ENCODE measurements around the gene CYB5RL.

Gene CYB5RL

DNA sequence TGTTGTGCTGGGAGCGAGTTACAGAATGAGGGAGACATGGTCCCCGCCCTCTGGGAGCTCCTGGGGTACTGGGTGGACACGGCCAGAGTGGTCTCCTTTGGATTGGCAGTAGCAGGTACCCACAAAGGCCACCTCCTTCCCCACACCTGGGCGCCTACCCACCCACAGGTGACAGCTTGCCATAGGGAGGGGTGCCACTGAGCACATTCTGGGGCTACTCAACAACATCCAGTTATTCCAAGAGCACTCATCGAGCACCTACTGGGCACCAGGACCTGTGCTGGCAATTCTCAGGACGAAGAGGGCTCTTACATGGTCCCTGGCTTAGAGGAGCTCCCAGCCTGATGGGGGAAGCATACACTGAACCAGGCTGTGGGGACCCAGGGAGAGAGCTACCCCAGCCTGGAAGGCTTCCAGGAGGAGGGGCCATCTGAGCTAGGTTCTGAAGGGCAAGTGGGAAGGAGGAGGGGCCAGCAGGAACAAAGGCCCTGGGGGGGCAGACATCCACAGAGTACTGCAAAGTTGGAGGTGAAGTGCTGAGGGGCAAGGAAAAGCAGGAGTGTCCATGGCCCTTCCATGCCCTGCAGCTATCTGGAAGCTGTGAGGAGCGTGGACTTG lies 22.1 kb upstream of the CYB5RL start:
- no peak overlapping the region for H3K4me3 ChIP-seq
- H3K27me3 ChIP-seq, result no peaks in the 10 kb centered on the region
- H3K36me3 ChIP-seq, result peaks cover 18 to 71% (median 19%) of the 10 kb centered on the region in 3 donors
- no peaks in the 10 kb centered on the region for H3K9me3 ChIP-seq
- intact Hi-C loops (cut with DNase I; ENCODE audit: low total_unique reads), result loop anchor here (10.0 kb wide), 1 partner anchor 263 kb away; no protein-coding TSS in a partner anchor
- DNase-seq, result no peak
- H3K27ac ChIP-seq, result peak overlapping the region in 1 of 2 donors; percentile 63
- TF ChIP-seq, protein P1, sequence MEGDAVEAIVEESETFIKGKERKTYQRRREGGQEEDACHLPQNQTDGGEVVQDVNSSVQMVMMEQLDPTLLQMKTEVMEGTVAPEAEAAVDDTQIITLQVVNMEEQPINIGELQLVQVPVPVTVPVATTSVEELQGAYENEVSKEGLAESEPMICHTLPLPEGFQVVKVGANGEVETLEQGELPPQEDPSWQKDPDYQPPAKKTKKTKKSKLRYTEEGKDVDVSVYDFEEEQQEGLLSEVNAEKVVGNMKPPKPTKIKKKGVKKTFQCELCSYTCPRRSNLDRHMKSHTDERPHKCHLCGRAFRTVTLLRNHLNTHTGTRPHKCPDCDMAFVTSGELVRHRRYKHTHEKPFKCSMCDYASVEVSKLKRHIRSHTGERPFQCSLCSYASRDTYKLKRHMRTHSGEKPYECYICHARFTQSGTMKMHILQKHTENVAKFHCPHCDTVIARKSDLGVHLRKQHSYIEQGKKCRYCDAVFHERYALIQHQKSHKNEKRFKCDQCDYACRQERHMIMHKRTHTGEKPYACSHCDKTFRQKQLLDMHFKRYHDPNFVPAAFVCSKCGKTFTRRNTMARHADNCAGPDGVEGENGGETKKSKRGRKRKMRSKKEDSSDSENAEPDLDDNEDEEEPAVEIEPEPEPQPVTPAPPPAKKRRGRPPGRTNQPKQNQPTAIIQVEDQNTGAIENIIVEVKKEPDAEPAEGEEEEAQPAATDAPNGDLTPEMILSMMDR (IDR thresholded peaks at IDR 0.05), result no peak
- H3K4me1 ChIP-seq, result peaks cover 0 to 32% (median 18%) of the 10 kb centered on the region in 4 donors

DNA sequence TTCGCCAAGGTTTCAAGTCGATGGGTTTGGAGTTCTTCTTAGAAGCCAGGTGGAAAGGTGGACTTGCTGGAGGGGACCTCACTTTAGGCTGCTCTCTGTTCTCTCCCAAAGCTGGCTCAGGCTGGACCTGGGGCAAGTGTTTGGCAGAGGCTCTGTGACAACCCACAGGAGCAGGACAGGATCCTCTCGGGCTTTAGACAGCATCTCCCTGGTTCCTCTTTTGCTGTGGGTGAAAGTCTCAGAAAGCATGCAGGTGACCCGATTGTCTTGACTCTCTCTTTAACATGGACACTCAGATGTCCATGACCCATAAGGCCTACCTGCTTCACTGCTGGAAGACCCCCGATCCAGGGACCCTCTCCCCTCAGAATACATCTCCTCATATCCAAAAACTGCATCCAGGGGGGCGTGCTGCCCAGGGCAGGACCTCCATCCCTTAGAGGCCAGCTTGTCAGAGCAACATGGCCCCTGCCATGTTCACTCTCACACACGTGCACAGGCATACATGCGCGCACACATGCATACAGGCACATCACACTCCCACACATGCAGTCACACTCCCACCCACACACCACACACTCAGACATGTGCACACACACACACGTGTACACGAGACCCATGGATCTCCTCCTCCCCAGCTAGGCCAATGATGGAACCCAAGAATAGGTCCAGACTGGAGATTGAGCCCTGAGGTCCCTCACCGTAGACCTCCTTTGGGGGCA lies 21.4 kb upstream of the CYB5RL start:
- DNase-seq, result no peak
- intact Hi-C loops (cut with DNase I; ENCODE audit: low total_unique reads), result loop anchor here (10.0 kb wide), 1 partner anchor 264 kb away; no protein-coding TSS in a partner anchor
- H3K4me1 ChIP-seq, result peaks cover 0 to 30% (median 18%) of the 10 kb centered on the region in 4 donors
- H3K4me3 ChIP-seq, result no peak overlapping the region
- peaks cover 25 to 78% (median 26%) of the 10 kb centered on the region in 3 donors for H3K36me3 ChIP-seq
- TF ChIP-seq, protein P1 (IDR thresholded peaks at IDR 0.05), result no peak
- peak overlapping the region; percentile 25 to 63 for H3K27ac ChIP-seq
- H3K27me3 ChIP-seq, result no peaks in the 10 kb centered on the region
- H3K9me3 ChIP-seq, result no peaks in the 10 kb centered on the region

DNA sequence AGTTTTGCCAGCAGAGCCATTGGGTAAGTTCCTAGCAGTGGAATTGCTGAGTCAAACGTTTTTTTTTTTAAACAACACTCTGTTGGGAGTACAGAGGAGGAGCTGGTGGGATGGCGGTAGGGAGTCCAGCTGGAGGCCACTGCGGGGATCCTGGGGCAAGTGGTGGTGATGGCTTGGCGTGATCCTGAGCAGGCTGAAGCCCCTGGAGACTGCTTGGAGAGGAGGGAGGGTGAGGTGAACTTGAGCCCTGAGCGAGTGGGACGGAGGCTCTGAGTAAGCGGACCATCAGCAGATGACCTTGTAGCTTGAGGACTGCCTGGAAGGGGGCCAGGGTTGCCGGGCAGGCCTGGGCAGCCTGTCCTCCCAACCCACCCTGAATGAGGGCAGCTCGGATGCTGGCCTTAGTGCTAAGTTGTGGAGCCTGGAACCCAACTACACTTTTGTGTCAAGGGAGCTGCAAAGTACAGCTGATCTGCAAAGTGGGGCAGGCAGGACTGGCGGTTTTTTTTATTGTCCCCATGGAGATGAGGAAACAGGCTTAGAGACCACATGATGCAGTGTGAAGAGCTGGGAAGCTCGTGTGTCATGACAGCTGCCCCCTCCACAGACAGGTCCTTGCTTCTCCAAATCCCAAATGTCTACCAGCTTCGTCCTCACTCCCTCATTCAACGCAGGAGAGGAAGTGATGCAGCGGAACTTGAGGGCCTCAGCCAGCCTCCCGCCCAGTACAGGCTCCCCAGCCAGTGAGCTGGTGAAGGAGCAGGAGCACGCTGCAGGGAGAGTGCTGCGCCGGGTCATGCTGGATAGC lies 20.4 kb upstream of the CYB5RL start:
- Histone ChIP-seq H3K36me3 (peaks cover 36 to 78% (median 37%) of the 10 kb centered on the region in 3 donors), H3K9me3 (no peaks in the 10 kb centered on the region), H3K27ac (peak overlapping the region; percentile 25 to 63), H3K4me1 (peaks cover 0 to 30% (median 18%) of the 10 kb centered on the region in 4 donors), H3K4me3 (no peak overlapping the region), H3K27me3 (no peaks in the 10 kb centered on the region)
- TF ChIP-seq, protein P1 (IDR thresholded peaks at IDR 0.05), result no peak
- intact Hi-C loops (cut with DNase I; ENCODE audit: low total_unique reads), result loop anchor here (10.0 kb wide), 1 partner anchor 265 kb away; no protein-coding TSS in a partner anchor
- DNase-seq, result peak in 1 of 2 donors; percentile 83

DNA sequence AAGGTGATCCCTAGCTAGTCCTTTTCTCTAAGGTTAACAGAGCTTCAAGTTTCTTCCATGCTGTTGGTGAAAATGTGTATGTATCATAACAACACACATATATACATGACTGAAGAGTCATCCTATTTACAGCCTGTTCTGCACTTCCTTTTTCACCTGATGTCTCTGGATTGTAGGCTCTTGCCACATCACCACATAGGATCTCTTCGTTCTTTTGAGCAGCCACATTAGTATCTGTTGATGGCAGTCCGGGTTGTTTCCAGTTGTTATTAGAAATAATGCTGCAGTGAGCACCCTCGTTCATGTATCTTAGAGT lies 19.8 kb upstream of the CYB5RL start:
- intact Hi-C loops (cut with DNase I; ENCODE audit: low total_unique reads), result loop anchor here (10.0 kb wide), 1 partner anchor 265 kb away; no protein-coding TSS in a partner anchor
- peak overlapping the region; percentile 25 to 63 for H3K27ac ChIP-seq
- TF ChIP-seq, protein P1 (IDR thresholded peaks at IDR 0.05), result no peak

DNA sequence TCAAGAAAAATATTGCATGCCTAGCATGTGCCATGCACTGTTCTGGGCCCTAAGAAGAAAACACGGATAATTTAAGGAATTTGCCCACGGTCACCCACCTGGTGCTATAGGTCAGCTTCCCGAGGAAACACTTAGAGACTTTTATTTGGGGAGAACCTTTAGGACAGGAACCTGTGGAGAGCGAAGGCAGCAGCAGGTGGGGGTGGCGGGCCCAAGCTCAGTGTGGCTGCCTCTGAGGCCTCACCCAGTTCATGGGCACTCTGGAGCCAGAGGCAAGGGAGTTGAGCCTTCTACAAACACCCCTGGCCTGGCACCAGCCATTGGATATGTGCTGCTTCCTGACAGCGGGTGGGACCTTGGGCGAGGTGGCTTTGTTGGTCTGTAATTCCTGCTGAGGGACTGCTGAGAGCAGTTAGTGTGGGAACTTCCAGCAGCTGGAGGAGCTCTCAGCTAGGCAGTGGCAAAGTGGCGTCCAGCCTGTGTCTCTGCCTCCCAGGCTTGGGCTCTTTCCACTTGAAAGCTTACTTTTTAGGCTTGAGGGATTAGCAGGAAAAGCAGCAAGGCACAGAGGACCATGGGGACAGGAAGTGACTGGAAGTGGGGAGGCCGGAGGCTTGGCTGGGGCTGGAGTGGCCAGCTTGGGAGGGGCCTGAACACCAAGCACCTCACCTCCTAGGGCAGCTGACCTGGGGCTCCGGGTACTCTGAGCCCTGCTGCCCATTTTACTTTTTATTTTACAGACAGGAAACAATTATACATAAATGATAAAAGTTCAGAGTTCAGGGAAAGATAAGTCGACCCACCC lies 19.3 kb upstream of the CYB5RL start:
- Histone ChIP-seq H3K4me1 (peaks cover 0 to 30% (median 18%) of the 10 kb centered on the region in 4 donors), H3K9me3 (no peaks in the 10 kb centered on the region), H3K27me3 (no peaks in the 10 kb centered on the region), H3K27ac (peak overlapping the region; percentile 25 to 63), H3K36me3 (peaks cover 47 to 79% (median 48%) of the 10 kb centered on the region in 3 donors), H3K4me3 (no peak overlapping the region)
- no peak for DNase-seq
- TF ChIP-seq, protein P1 (IDR thresholded peaks at IDR 0.05), result no peak
- intact Hi-C loops (cut with DNase I; ENCODE audit: low total_unique reads), result no loop called here

More for the DNA sequence above, 19.8 kb upstream of the CYB5RL start:
- Histone ChIP-seq H3K36me3 (peaks cover 41 to 79% (median 42%) of the 10 kb centered on the region in 3 donors), H3K27me3 (no peaks in the 10 kb centered on the region), H3K4me3 (no peak overlapping the region), H3K9me3 (no peaks in the 10 kb centered on the region), H3K4me1 (peaks cover 0 to 30% (median 18%) of the 10 kb centered on the region in 4 donors)
- DNase-seq, result no peak

All from tibial artery (tissue), 4 donors.